ENCODE results near the gene ERBB4.

DNA sequence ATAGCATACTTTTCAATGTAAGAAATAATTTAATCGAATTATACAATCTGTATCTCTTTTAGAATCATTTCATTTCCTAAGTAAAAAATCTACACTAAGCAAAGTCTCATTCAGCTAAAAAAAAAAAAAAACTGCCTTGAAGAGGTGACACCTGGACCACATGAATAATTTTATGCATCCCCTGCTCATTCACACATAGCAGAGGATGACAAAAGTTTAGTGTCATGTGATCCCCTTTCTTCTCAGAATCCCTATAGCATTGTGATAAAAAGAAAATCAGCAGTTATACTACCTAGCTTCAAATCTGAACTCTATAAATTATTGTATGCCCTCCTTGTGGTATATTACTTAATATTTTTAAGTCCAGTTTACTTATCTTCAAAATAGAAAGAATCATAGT is 603.8 kb downstream of the ERBB4 start:
- no peak for TF ChIP-seq GATA2 (IDR thresholded peaks at IDR 0.05; ENCODE audit: low read depth, low read length)
- no peak for TF ChIP-seq GATA3 (IDR thresholded peaks at IDR 0.05; ENCODE audit: low read depth, low read length)

Measured in SH-SY5Y (cell line).